Fibroblast of skin of right quadriceps (primary cell): Measurements from ENCODE around the gene CHAC2.
"Not testable (repeated sequence)": the region's sequence is repeated elsewhere in the genome, so short reads cannot be mapped to it uniquely, and the experiment has no call there.

Experiments used
- DNase-seq: peaks from one replicate; pipeline ENCODE4 v3.0.0-alpha.2; 2013

CHAC2 gene

DNA sequence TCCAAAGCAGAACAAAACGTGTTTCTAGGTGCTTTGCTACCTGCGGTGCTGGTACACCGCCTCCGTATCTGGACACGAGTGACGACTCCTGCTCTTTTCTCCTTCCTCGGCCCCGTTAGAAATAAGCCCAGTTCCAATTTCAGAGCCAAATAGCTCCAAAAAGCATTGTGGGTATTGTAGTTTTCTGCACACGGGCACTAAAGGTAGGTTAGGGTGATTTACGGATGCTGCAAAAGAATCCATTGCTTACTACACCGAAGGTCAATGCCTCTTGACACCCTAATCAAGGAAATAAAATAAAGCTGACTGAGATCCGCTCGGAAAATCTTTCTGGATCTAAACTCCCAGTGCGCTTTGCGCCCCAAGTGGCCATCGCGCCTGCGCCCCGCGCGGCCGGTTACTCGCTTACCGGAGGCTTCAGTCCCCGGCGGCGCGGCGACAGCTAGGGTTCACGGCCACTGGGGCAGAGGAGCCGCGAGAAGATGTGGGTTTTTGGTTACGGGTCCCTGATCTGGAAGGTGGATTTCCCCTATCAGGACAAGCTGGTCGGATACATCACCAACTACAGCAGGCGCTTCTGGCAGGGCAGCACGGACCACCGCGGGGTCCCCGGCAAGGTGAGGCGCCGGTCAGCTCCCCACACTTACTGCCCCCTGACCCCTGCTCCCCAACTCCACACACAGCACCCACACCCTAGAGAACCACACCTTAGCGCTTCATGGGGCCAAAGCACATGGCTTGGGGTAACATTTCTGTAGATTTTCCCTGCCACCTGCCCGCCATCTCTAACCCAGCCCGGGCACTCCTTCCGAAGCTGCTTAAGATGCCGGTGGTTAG lies at the start of gene CHAC2:
TSS of gene CHAC2 (plus strand) at position 400 of the 837 bp plus-strand sequence. CDS start at position 483, 83 bp downstream.
- peak; percentile 72 for DNase-seq

DNA sequence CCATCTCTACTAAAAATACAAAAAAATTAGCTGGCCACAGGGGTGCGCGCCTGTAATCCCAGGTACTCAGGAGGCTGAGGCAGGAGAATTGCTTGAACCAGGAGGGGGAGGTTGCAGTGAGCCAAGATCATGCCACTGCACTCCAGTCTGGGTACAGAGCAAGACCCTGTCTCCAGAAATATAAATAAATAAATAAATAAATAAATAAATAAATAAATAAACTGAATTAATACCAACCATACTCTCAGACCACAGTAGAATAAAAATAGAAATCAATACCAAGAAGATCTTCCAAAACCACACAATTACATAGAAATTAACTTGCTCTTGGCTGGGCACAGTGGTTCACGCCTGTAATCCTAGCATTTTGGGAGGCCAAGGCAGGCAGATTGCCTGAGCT lies 46.7 kb upstream of the CHAC2 start:
- DNase-seq, result not testable (repeated sequence)

DNA sequence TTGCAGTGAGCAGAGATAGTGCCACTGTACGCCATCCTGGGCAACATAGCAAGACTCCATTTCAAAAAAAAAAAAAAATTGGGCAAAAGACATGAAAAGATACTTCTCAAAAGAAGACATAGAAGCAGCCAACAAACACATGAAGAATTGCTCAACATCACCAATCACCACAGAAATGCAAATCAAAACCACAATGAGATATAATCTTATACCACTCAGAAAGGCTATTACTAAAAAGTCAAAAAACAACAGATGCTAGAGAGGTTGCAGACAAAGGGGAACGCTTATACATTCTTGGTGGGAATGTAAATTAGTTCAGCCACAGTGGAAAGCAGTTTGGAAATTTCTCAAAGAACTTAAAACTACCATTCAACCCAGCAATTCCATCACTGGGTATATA lies 43.1 kb upstream of the CHAC2 start:
- DNase-seq, result peak; percentile 68

DNA sequence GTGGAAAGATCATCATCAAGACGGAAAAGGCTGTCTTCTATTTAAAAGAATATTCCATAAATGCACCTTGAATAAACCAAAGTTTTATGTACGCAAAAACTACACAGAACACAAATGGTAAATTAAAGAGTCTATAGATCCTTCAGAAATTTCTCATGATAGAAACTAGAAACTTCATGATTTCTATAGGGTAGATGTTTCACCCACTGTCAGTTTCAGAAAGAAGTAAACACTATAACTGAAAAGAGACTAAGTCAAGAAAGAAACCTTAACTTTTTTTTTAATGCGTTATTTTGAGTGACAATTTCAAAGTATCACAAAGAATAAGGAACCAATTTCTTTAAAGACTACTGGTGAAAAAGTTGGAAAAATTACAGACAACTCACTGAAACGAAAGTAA lies 41.9 kb upstream of the CHAC2 start:
- DNase-seq, result no peak

DNA sequence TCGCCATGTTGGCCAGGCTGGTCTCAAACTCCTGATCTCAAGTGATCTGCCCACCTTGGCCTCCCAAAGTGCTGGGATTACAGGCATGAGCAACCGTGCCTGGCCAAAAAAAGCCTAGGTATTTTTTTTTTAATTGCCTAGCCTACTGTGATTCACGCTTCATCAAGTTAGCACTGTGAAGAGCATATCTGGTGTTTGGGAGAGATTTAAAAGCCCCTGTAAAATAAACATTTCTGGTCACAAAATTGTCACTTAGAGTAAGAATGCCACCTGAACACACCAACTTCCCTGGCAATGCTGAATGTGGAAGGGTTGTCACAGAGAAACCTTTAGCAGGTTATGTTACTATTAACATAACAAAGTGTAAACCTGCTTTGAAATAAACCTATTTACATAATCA lies 39.7 kb upstream of the CHAC2 start:
- no peak for DNase-seq

DNA sequence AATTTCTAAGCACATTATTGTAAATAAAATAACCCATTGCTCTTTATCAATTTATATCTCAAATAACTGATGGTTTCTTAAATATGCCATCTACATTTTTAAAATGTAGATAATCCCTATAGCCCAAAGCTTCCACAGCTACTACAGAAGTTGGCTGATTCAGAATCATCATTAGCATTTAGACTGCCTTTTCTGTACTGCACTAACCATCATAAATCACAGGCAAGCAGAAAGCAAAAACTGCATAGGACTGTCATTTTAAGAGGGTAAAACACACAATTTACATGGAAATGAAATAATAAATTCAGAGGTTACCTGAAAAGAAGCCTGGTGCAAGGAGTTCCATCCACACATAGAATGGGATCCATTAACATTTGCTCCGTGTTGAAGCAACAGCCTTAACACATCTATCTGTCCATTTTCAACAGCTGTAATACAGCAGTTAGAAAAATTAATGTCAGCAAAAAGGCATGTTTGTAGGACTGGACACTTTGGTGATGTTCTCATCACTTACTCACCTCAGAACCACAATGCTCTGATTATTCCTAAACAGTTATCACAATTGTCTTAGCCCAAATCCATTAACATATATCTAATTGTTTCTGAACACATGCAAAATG lies 38.4 kb upstream of the CHAC2 start:
- no peak for DNase-seq

DNA sequence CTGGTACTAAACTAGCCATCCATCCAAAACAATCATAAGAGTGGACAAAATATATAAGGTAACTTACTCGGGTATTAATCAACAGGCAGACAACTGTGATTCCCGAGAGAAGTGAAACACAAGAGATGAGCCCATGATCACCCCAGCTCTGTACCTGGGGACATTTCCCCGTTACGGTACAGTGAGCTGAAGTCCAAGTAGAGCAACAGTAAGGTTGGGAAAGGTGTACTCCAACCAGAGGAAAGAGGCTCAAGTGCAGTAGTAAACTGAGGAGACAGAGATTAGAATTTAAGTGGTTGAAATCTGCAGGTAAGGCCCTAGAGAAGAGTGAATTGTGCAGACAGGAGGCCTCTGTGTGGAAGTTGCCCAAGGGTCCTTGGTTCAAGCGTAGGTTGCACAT lies 30.5 kb upstream of the CHAC2 start:
- no peak for DNase-seq

DNA sequence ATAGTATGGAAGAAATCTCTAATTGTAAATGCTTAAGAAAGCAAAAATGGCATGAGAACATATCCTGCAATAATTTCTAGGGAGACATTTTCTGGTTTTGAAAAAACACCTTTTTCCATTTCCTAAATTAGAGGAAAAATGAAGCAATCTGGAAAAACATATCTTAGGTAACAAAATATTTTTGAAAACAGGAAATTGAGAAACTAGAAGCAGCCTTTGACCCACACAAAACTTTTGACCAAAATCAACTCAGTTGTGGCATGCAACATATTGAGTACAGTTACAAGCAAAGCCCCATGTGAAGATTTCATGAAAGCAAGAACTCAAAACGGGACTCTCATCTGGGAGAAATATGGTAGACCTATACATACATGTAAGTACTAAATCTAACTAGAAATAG lies 28.6 kb upstream of the CHAC2 start:
- DNase-seq, result no peak

DNA sequence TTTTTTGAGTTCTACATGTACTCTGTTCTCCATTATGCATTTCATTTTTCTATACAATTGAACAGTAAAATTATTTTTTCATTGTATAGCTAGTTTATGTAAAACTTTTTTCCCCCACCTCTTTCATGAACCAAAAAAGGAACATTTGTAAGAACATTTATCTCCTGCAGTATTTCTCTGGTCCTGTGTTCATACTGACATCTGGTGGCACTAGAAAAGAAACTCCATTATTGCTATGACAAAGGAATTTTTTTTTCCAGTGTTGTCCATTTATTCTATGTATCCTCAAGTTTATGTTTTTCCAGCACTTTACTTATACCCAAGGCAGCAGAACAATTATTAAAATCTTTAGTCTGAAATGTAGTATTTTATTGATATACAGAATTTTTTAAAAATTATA lies 27.4 kb upstream of the CHAC2 start:
- peak; percentile 39 for DNase-seq

DNA sequence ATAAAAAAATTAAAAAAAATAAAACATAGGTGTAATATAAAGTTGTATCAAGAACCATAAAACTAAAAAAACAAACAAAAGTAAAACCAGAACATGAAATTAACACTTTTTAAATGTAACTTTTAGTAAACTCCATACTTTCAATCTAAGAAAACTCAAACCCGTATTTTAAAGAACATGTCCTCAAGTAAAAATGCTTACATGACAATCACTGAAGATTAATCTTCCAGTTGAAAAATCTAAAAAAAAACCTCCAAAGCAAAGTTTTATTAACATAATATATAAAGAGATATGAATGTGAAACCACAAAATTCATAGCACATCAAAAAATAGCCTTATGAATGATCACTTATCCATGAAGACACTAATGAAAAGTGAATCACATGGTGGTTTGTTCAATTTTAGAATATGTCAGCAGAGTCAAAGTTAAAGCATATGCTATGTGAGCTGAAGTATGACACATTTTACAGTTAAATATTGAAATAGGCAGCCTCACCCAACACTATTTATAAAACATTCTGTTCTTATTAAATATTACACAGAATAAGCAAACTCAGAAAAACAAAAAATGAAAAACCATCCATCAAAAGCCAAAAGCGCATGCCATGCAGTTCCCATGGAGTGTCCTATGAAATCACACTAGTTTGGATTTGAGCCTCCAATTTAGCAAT lies 23.1 kb upstream of the CHAC2 start:
- peak; percentile 6 for DNase-seq

DNA sequence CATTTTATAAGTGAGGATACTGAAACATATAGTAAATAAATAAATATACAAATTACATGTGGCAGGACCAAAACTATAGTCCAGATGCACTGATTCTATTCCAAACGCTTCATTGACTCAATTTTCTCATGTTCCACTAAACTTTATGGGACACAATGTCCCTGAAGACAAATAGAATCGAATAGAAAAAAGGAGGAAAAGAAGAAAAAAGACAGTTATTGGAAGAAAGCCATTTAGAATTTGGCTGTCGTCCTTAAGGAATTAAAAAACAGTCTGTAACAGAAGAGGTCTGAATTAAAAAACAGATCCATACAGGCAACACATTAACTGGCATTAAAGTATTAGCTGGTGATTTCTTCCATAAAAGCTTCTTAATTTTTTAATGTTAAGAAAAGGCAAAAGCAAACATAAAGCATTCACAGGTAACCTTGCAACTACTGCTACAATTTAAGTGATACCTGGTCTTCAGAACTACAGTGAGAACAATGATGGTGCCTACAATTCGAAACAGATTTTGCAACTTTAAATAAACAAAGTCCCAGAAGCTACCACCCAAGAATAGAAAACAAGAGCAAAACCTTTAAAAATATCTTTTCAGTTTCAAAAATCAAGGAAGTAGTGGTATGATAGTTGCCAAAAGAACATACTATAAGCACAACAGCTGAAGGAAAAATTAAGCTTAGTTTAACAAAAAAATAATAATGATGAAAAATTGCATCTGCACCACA lies 17.4 kb upstream of the CHAC2 start:
- no peak for DNase-seq

DNA sequence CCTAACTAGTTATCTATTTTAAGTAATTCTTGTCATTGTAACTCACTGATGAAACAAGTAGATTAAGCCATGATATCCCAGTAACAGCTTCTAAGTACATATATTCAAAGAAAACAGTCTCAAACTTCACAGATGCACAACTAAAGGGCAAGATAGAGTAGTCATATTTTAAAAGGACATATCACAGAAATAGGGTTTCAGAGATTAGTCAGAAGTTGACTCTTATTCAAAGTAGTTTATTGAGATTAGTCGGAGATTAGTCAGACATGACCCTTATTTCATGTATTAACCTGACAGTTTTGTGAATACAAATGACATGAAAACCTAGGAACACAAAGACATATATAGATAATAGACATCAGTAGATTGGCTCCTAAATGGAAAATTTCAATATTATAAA lies 15.9 kb upstream of the CHAC2 start:
- DNase-seq, result peak; percentile 41

DNA sequence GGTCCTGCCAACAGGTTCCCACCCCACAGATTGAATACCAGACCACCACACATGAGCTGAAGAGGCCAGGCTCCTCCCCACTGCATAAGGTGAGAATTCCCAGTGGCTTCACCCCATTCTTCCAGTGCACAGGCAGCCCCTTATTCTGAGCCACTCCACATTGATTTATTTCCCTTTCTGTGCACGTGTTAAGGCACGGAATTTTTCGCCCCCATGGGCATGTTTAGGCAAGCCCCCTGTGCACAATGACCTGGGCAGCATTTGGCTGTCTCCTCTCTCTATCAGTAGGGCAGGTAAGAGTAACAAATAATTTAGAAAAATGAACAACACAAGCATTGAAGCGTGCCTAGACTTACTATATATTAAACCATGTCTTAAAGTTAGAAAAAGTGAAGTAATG lies 15.2 kb upstream of the CHAC2 start:
- DNase-seq, result no peak

DNA sequence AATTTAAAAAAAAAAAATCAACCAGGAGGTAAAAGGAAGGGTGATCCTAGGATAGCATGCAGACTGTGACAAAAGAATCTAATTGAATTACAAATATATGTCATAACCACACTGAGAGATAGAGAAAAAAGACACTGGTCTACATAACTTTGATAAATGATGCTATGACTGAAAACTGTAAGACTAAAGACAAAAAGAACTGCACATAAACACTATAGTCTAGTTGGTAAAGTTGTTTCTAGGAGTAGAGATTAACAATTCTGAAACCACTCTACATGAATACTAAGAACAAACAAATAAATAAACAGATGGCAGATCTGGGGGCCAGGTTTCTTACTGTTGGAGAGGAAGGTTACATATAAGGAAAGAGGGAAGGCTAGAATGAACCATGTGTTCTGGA lies 14.6 kb upstream of the CHAC2 start:
- no peak for DNase-seq

DNA sequence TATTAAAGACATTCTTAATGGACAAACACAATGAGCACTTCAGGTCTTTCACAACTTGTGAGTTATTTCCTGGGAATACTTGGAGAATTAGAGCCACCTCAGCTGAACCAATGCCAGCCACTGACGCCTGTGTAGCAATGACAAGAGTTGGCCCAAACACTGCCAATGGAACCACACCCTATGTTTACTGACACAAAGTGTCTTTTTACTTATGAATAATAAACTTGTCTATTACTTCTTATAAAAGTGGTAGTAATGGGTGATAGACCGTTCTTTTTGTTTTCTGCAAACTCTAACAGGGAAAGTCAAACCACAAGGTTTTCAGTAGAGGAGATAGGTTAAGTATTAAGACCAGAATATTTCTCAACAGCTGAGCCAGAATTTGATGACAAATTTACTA lies 12.5 kb upstream of the CHAC2 start:
- no peak for DNase-seq

DNA sequence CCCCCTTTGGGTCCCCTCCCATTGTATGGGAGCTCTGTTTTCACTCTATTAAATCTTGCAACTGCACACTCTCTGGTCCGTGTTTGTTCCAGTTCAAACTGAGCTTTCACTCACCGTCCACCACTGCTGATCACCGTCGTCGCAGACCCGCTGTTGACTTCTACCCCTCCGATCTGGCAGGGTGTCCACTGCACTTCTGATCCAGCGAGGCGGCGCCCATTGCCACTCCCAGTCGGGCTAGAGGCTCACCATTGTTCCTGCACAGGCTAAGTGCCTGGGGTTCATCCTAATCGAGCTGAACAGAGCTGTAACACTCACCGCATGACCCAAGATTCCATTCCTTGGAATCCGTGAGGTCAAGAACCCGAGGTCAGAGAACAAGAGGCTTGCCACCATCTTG lies 11.0 kb upstream of the CHAC2 start:
- no peak for DNase-seq

DNA sequence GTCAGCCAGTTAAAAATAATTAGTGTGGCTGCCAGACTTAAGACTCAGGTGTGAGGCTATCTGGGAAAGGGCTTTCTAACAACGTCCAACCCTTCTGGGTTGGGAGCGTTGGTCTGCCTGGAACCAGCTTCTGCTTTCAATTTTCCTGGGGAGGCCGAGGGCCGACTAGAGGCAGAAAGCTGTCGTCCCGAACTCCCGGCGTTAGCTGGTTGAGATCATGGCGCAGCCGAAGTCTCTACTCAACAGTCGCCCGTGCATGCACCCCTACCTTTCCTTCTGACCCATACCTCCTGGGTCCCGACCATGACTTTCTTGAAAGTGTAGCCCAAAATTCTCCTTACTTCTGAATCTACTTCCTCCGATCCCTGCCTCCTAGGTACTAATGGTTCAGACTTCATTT lies 10.4 kb upstream of the CHAC2 start:
- not testable (repeated sequence) for DNase-seq

DNA sequence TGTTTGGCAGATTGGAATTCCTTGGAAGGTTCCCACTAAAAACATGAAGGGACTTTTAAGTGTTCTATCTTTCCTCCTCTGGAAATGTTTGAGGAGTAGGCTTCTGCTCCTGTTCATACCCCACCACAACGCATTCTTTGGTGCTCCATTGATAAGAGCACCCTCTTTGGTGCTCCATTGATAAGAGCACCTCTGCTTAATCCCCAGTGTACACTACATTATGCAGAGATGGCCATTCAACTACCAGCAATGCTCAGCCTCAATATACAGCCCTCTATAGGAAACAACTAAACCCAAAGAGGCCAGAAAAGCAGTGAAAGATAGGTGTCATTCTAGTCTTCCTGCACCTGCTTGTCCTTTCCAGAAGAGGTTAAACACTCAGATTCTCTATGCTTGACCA lies 1.8 kb upstream of the CHAC2 start:
- DNase-seq, result no peak

DNA sequence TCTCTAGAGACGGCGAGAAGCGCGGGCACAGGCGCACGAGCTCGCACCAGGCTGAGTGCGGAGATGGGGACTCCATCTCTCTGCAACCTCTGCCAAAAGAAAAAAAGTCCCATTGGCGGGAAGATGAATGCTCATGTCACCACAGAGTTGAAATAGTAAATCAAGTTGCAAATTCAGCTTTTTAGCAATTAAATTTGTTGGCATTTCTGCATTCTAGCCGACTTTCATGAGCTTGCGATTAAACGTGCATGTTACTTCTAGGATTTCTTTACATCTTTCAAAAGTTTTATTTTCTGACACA lies 588 bp downstream of the CHAC2 start:
- peak; percentile 32 for DNase-seq

DNA sequence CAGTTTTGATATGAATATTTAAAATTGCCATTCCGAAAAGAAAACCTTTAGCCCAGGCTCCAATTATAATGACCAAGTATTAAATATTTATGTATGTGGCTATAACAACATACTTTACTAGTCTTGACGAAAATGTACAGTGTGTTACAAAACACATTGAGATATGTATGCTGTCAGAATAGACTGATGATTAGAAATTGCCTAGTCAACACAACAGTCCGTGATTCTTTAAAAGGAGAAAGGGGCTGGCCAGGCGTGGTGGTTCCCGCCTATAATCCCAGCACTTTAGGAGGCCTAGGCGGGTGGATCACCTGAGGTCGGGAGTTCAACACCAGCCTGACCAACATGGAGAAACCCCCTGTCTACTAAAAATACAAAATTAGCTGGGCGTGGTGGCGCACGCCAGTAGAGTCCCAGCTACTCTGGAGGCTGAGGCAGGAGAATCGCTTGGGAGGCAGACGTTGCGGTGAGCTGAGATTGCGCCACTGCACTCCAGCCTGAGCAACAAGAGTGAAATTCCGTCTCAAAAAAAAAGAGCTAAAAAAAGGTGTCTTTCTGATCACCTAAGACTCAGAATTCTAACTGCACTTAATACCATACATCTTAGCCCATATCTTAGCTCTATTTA lies 1.8 kb downstream of the CHAC2 start:
- DNase-seq, result no peak

DNA sequence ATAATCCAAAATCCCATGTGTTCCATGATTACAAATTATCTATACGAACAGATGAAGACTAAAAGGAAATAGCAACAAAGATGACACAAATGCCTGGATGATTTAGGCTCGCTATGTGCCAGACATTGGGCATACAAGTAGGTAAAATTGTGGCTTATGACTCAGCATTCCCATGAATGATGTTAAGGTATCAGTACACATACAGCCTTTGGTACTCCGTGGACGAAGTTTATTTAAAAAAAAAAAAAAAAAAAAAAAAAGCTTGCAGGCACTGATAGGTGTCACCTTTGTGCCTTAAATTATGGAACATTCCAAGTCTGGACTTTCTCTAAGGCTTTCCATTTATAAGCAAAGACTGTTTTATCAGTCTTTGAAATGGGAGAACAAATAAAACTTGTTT lies 2.7 kb downstream of the CHAC2 start:
- DNase-seq, result no peak

DNA sequence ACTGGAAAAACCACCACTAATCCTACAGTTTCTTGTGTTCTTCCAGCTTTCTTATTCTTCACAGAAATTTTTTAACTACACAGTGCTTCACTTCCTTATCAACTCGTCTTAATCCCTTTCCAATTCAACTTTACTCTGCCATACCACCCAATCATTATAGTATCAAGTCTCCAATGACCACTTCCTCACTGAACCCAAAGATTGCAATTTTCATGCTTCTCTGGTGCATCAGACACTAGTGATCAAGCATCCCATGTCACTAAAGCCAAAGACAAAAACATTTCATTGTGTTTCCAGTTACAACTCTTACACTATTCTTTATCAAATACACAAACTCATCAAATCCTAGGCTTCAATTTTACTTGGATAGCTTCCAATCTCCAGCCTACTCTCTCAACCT lies 9.5 kb downstream of the CHAC2 start:
- no peak for DNase-seq

DNA sequence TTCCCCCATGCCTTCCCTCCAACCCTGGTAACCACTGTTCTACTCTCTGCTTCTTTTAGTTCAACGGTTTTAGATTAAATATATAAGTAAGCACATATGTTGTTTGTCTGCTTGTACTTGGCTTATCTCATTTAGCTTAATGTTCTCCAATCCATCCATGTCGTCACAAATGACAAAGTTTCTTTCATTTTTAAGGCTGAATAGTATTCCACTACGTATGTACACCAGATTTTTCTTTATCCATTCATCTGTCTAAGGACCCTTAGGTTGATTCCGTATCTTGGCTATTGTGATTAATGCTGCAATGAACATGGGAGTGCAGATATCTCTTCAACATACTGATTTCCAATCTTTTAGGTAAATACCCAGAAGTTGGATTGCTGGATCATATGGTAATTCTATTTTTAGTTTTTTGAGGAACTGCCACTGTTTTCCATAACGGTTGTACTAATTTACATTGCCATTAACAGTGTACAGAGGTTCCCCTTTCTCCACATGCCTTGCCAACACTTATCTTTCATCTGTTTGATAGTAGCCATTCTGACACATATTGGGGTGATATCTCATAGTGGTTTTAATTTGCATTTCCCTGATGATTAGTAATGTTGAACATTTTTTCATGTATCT lies 11.0 kb downstream of the CHAC2 start:
- no peak for DNase-seq
